Loucy (cell line): Measurements from ENCODE around the gene NEDD4.

Source experiments
- EZH2phosphoT487 ChIP-seq: fragments of 200-600 bp; IDR thresholded peaks from 2 replicates; pipeline ENCODE4 v1.6.1; 2018; ENCODE audit warnings: antibody characterized with exemption, mild to moderate bottlenecking, moderate library complexity, borderline replicate concordance
- TF ChIP-seq, protein P1 (sequence below): fragments of 200-600 bp; sonication (generic); conservative IDR thresholded peaks from 2 replicates; pipeline ENCODE4 v1.5.1; 2014; ENCODE audit warnings: mild to moderate bottlenecking, antibody characterized with exemption, low read length

- TF ChIP-seq, protein P1, sequence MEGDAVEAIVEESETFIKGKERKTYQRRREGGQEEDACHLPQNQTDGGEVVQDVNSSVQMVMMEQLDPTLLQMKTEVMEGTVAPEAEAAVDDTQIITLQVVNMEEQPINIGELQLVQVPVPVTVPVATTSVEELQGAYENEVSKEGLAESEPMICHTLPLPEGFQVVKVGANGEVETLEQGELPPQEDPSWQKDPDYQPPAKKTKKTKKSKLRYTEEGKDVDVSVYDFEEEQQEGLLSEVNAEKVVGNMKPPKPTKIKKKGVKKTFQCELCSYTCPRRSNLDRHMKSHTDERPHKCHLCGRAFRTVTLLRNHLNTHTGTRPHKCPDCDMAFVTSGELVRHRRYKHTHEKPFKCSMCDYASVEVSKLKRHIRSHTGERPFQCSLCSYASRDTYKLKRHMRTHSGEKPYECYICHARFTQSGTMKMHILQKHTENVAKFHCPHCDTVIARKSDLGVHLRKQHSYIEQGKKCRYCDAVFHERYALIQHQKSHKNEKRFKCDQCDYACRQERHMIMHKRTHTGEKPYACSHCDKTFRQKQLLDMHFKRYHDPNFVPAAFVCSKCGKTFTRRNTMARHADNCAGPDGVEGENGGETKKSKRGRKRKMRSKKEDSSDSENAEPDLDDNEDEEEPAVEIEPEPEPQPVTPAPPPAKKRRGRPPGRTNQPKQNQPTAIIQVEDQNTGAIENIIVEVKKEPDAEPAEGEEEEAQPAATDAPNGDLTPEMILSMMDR = no peak
- no peak for TF ChIP-seq EZH2phosphoT487
These were observed 124.7 kb downstream of the NEDD4 start for GRCh38 chr15:55868707-55869106.
